Fibroblast of villous mesenchyme (primary cell): ENCODE results near the gene HDX. TPM values are rescaled to one million over a fixed set of nuclear protein-coding genes. Genes with fewer than 3 reads are reported as not detected.

Experiments used
- DNase-seq: peaks from one replicate; pipeline ENCODE4 v3.0.0-alpha.2; 2010; ENCODE audit warnings: low read depth
- H3K4me3 ChIP-seq: 2 replicates; pipeline ENCODE4 v1.5.1; 2011; ENCODE audit warnings: low read depth, mild to moderate bottlenecking, low read length
- CTCF ChIP-seq: IDR thresholded peaks from 2 replicates; pipeline ENCODE4 v1.5.1; 2012; ENCODE audit warnings: low read depth, mild to moderate bottlenecking, low read length; ENCODE audit not compliant: insufficient read depth
- total RNA-seq: library from RNA; depleted of rRNA; stranded (reverse); fragments of >200 nt; gene quantifications from 2 replicates; pipeline ENCODE4 v1.2.3, GENCODE V29; 2012

Gene HDX
- total RNA-seq, 1 donor = 9.9 TPM

GRCh38 chrX:84415140-84415539, 87.1 kb downstream of the HDX start:
- no peak for DNase-seq
- no peak for TF ChIP-seq CTCF
- H3K4me3 ChIP-seq = no peak overlapping the region

- DNase-seq = no peak
- no peak for TF ChIP-seq CTCF
- no peak overlapping the region for H3K4me3 ChIP-seq
Observed at GRCh38 chrX:84363663-84364062, 138.6 kb downstream of the HDX start.

DNA sequence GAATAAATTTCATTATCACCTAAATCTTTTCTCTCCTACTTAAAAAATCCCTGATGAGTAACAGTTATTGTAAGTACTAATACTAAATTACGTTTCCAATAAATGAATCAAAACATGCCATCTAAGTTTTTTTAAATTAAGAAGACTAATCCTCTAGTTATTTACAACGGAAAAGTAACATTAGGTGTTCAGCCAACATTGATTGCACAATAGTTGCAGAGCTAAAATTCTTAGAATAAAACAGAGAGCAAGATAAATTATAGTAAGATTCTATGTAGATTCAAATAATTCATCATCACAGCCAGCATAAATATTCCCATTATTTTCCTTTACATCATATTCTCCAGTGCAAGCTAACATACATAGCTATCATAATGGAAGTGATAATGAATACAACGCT, 139.2 kb downstream of the HDX start:
- no peak for TF ChIP-seq CTCF
- no peak overlapping the region for H3K4me3 ChIP-seq
- peak; percentile 28 for DNase-seq

DNA sequence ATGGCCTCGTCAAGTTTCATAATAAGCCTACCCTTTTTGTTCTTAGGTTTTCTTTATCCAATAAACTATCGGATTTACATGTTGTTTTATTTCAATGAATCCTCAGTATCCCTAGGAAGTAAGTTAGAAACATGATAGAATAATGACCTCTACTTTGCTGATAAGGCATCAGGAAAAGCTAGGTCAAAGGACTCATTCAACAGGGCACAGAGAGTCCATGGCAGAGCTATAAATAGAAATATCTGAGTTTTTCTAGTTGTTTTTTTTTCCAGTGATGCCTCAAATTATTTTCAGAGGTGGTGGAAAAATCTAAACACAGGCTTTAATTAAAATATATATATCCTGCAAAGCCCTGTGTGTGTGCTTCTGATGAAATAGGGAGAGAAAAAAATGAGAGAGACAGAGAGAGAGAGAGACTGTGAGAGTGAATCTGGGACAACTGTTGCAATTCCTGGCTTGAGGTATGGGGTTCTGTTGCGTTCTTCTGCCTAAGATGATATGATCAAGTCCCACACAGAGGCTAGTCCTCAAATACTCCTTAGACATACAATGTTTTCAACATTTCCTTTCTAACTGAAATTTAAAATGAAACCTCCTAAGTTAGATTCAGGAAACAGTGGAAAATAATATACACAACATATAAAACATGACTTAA, 139.9 kb downstream of the HDX start:
- H3K4me3 ChIP-seq = no peak overlapping the region
- no peak for TF ChIP-seq CTCF
- DNase-seq = peak; percentile 45

DNA sequence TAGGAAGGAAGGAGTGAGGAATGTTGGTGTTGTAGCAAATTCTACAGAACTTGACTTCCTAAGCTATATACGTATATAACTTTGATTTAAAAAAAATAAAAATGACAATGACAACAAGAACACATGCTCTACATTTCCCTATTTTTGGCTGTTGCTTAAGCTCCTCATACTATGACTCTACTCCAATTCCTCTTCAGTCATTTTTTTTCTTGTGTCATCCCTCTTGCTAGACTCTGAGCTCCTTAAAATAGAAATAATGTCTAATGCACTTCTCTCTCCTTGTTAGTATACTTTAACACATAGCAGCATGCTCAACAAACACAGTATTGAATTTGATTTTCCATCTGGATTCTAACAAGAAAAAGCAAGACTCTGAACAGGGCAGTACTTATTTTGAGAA, 144.0 kb downstream of the HDX start:
- H3K4me3 ChIP-seq = no peak overlapping the region
- TF ChIP-seq CTCF = no peak
- no peak for DNase-seq

GRCh38 chrX:84357296-84357695, 145.0 kb downstream of the HDX start:
- no peak for DNase-seq
- H3K4me3 ChIP-seq = no peak overlapping the region
- no peak for TF ChIP-seq CTCF

DNA sequence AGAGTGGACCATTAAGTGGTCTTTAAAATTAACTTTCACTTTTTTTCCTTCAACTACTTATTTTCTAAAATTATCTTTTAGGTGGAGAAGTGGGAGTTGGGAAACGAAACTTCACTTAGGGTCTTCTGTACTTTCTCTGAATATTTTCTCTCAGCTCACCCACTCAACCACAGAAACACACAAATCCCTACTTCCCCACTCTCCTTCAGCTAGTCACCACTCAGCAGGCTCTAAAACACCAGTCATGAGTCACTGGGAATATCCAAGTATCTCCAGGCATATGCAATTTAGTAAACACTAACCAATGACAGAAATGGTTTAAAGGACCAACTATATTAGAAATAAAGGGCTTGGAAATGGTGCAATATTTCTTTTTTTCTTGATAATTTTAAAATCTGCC, 161.3 kb downstream of the HDX start:
- peak; percentile 2 for DNase-seq
- no peak for TF ChIP-seq CTCF
- H3K4me3 ChIP-seq = no peak overlapping the region
